GM12873 (cell line): Measurements from ENCODE around the gene ZBTB9.

Experiments used
- TF ChIP-seq, protein P1 (sequence below): IDR thresholded peaks from 2 replicates; pipeline ENCODE4 v1.5.1; 2012; ENCODE audit warnings: low read depth, mild to moderate bottlenecking, moderate library complexity, low read length, control low read depth; ENCODE audit not compliant: insufficient read depth; ENCODE audit errors: missing control alignments

Gene ZBTB9

DNA sequence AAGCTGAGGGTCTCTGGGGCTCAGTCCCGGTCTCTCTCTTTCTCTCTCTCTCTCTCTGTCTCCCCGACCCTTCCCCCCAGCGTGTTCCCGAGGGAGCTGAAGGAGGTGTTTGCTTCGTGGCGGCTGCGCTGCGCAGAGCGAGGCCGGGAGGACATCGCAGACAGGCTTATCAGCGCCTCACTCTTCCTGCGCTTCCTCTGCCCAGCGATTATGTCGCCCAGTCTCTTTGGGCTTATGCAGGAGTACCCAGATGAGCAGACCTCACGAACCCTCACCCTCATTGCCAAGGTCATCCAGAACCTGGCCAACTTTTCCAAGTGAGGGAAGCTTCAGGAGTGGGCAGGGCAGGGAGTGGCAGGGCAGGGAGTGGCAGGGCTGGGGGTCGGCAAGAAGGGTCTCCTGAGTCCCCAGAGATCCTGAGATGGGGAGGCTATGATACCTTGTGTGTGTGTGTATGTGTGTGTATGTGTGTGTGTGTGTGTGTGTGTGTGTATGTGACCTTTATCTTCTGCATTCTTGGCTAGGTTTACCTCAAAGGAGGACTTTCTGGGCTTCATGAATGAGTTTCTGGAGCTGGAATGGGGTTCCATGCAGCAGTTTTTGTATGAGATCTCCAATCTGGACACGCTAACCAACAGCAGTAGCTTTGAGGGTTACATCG lies 13.6 kb upstream of the ZBTB9 start:
- TF ChIP-seq, protein P1, sequence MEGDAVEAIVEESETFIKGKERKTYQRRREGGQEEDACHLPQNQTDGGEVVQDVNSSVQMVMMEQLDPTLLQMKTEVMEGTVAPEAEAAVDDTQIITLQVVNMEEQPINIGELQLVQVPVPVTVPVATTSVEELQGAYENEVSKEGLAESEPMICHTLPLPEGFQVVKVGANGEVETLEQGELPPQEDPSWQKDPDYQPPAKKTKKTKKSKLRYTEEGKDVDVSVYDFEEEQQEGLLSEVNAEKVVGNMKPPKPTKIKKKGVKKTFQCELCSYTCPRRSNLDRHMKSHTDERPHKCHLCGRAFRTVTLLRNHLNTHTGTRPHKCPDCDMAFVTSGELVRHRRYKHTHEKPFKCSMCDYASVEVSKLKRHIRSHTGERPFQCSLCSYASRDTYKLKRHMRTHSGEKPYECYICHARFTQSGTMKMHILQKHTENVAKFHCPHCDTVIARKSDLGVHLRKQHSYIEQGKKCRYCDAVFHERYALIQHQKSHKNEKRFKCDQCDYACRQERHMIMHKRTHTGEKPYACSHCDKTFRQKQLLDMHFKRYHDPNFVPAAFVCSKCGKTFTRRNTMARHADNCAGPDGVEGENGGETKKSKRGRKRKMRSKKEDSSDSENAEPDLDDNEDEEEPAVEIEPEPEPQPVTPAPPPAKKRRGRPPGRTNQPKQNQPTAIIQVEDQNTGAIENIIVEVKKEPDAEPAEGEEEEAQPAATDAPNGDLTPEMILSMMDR = no peak

DNA sequence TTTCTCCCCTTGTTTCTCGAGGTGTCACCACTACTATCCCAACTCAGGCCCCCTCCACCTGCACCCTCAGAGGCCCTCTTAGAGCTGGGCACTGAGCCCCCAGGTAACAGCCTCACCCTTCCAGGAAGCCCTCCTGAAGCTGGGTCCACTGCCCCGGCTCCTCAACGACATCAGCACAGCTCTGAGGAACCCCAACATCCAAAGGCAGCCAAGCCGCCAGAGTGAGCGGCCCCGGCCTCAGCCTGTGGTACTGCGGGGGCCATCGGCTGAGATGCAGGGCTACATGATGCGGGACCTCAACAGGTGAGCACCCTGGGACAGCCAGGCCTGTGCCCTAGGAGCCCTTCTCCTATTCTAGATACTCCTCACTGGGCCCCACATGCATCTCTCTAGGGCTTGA lies 12.9 kb upstream of the ZBTB9 start:
- TF ChIP-seq, protein P1 = no peak

DNA sequence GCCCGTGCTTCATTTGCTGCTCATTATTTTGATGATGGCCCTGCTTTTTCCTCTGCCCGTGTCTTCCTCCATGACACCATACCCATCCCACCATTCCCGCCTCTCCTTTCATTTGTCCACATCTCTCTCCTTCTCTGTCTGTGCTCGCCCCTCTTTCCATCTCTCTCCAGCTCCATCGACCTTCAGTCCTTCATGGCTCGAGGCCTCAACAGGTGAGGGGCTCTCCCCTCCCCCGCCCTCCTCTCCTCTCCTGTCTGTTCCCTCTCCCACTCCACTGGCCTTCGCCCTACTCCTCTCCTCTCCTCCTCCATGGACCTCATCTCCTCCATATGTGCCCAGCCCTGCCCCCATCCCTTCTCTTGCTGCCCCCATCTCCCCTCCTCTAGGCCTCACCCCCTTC lies 12.1 kb upstream of the ZBTB9 start:
- TF ChIP-seq, protein P1 = no peak

GRCh38 chr6:33443025-33443424 lies 11.4 kb upstream of the ZBTB9 start:
- TF ChIP-seq, protein P1 = no peak

DNA sequence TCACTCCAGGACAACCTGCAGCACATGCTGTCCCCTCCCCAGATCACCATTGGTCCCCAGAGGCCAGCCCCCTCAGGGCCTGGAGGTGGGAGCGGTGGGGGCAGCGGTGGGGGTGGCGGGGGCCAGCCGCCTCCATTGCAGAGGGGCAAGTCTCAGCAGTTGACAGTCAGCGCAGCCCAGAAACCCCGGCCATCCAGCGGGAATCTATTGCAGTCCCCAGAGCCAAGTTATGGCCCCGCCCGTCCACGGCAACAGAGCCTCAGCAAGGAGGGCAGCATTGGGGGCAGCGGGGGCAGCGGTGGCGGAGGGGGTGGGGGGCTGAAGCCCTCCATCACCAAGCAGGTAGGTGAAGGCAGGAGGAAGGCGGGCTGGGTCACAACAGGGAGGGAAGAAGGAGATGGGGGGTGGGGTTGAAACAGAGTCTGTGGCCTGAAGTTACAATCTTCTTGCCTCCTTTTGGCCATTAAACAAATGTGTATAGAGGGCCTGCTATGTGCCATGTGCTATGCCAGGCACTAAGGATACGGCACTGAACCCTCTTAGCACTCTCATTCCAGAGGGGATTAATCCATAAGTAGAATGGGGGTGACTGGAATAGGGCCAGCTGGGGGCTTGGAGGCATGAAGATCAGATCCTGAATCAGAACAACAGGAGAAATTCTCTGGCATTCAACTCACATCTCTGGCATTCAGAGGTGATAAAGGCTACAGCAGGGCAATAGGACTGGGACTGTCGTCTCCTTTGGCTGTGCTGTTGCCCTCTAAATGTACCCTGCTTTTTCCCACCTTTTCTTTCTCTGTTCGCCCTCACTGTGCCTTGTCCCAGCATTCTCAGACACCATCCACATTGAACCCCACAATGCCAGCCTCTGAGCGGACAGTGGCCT lies 10.5 kb upstream of the ZBTB9 start:
- TF ChIP-seq, protein P1 = no peak

- TF ChIP-seq, protein P1 = no peak
These were observed 9.2 kb upstream of the ZBTB9 start for GRCh38 chr6:33445119-33445603.

DNA sequence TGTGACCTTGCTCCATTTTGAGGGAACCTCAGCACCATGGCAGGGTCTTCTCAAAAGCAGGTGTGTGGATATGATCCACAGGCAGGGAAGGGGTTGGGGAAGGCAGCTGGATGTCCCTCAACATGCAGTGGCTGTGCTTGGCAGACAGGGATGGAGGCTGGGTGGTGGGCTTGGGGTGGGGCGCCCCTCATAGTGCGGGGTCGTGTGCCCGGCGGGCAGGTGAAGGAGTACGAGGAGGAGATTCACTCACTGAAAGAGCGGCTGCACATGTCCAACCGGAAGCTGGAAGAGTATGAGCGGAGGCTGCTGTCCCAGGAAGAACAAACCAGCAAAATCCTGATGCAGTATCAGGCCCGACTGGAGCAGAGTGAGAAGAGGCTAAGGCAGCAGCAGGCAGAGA lies 8.0 kb upstream of the ZBTB9 start:
- TF ChIP-seq, protein P1 = no peak
